ENCODE results near the gene LRRC32. TPM values are rescaled to one million over a fixed set of nuclear protein-coding genes. Genes with fewer than 3 reads are reported as not detected.

LRRC32 gene
- total RNA-seq, 1 experiment from 2014 or later, result 0.46 TPM

GRCh38 chr11:76682106-76682505, 11.6 kb upstream of the LRRC32 start:
- Mint-ChIP-seq H3K36me3 (ENCODE audit: insufficient read depth in 1 of 3, low read depth in 3 of 3) (peaks cover 0 to 5% (median 4%) of the 10 kb centered on the region in 3 experiments; a peak in 2 of 7 replicates), H3K4me3 (no peak overlapping the region), H3K27me3 (ENCODE audit: low read depth) (peaks cover 28% of the 10 kb centered on the region), H3K4me1 (peaks cover 8 to 20% of the 10 kb centered on the region in 2 experiments), H3K27ac (no peak overlapping the region), H3K9me3 (no peaks in the 10 kb centered on the region; a peak in 1 of 5 replicates)
- H3K9ac ChIP-seq (ENCODE audit: extremely low read depth, insufficient read length, low read length), result no peak overlapping the region
- no peak overlapping the region for H2BK15ac ChIP-seq (ENCODE audit: low read depth, low read length)
- no peak overlapping the region for H2BK120ac ChIP-seq (ENCODE audit: low read depth, low read length, poor library complexity, severe bottlenecking)
- H3T11ph ChIP-seq (ENCODE audit: low read length), result no peak overlapping the region
- H4K91ac ChIP-seq (ENCODE audit: insufficient read length, low read depth, low read length), result no peak overlapping the region
- H4K20me1 ChIP-seq (ENCODE audit: control insufficient read depth, insufficient read depth, insufficient read length), result no peaks in the 10 kb centered on the region
- H3K56ac ChIP-seq (ENCODE audit: insufficient read length, low read depth, low read length), result no peak overlapping the region
- no peak for DNase-seq
- no peak overlapping the region for H2BK12ac ChIP-seq (ENCODE audit: insufficient read length, low read depth, low read length)
- H3K79me2 ChIP-seq (ENCODE audit: insufficient read depth, low read length), result no peaks in the 10 kb centered on the region
- H4K5ac ChIP-seq (ENCODE audit: insufficient read length, low read depth, low read length), result no peak overlapping the region
- H2AK5ac ChIP-seq (ENCODE audit: insufficient read length, low read length), result no peak overlapping the region
- H3K4me2 ChIP-seq (ENCODE audit: insufficient read depth, insufficient read length, low read length), result no peak overlapping the region
- no peaks in the 10 kb centered on the region for H3K79me1 ChIP-seq (ENCODE audit: insufficient read depth, low read depth, low read length, poor library complexity, severe bottlenecking)
- H2BK20ac ChIP-seq (ENCODE audit: low read depth, low read length, poor library complexity, severe bottlenecking), result no peak overlapping the region
- no peak overlapping the region for H4K8ac ChIP-seq (replicated peaks; ENCODE audit: insufficient read length, low read depth, low read length)
- H3K4me1 ChIP-seq (ENCODE audit: insufficient read depth, low read length), result peaks cover 3% of the 10 kb centered on the region; the same call in 1 of the 2 replicates
- H2AFZ ChIP-seq (ENCODE audit: low read length), result no peak overlapping the region
- H3K23ac ChIP-seq (ENCODE audit: insufficient read length, low read depth, low read length), result no peak overlapping the region
- no peak overlapping the region for H3K27ac ChIP-seq (ENCODE audit: insufficient read length, low read depth, low read length)
- H3K14ac ChIP-seq (ENCODE audit: insufficient read depth, low read length), result no peak overlapping the region
- H3K4ac ChIP-seq (ENCODE audit: low read depth, low read length), result no peak overlapping the region
- H2BK5ac ChIP-seq (ENCODE audit: insufficient read length, low read length), result no peak overlapping the region
- no peaks in the 10 kb centered on the region for H3K9me3 ChIP-seq (ENCODE audit: control insufficient read depth, low read depth, low read length)
- TF ChIP-seq, protein P1, sequence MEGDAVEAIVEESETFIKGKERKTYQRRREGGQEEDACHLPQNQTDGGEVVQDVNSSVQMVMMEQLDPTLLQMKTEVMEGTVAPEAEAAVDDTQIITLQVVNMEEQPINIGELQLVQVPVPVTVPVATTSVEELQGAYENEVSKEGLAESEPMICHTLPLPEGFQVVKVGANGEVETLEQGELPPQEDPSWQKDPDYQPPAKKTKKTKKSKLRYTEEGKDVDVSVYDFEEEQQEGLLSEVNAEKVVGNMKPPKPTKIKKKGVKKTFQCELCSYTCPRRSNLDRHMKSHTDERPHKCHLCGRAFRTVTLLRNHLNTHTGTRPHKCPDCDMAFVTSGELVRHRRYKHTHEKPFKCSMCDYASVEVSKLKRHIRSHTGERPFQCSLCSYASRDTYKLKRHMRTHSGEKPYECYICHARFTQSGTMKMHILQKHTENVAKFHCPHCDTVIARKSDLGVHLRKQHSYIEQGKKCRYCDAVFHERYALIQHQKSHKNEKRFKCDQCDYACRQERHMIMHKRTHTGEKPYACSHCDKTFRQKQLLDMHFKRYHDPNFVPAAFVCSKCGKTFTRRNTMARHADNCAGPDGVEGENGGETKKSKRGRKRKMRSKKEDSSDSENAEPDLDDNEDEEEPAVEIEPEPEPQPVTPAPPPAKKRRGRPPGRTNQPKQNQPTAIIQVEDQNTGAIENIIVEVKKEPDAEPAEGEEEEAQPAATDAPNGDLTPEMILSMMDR (conservative IDR thresholded peaks at IDR 0.05), result no peak
- no peak overlapping the region for H3K18ac ChIP-seq (ENCODE audit: insufficient read length, low read depth, low read length)
- H3K23me2 ChIP-seq (ENCODE audit: insufficient read length, low read depth, low read length, poor library complexity, severe bottlenecking), result no peaks in the 10 kb centered on the region
- no CpG with 5 or more reads among the region's 2 CpGs for WGBS (ENCODE audit: extremely low coverage, insufficient read length, low lambda C conversion rate)
- no peaks in the 10 kb centered on the region; the same call in 1 of the 2 replicates for H3K27me3 ChIP-seq (ENCODE audit: insufficient read depth, low read length)

Measured in H9 (cell line).